Natural killer cell treated with Interleukin-12 subunit alpha and Interleukin-12 subunit beta and Interleukin-15 and Interleukin-18, amount 100 ng/mL, for 72 hours (primary cell): ENCODE data around the gene PDZK1IP1. TPM values are rescaled to one million over a fixed set of nuclear protein-coding genes. Genes with fewer than 3 reads are reported as not detected.
"Not testable (repeated sequence)": the region's sequence is repeated elsewhere in the genome, so short reads cannot be mapped to it uniquely, and the experiment has no call there.

Experiments used
- ATAC-seq, 2 donors: fragments of 150-1000 bp; cut with Tn5 transposase in 1 of 2; sonication (Bioruptor Pico), chemical (Tn5 transposase) in 1 of 2; 2 replicates each; pipeline ENCODE4 v1.10.0; 2021
- DNase-seq: peaks from one replicate; pipeline ENCODE4 v3.0.0; 2022; ENCODE audit warnings: low spot score
- H3K27ac Mint-ChIP-seq, 2 donors: 1 replicate in 1 of 2; 2 replicates in 1 of 2; pipeline ENCODE4 v1.8.0; 2022; ENCODE audit warnings: mixed read lengths in 2 of 2, mild to moderate bottlenecking in 1 of 2, moderate library complexity in 1 of 2
- H3K27me3 Mint-ChIP-seq, 2 donors: 1 replicate in 1 of 2; 2 replicates in 1 of 2; pipeline ENCODE4 v1.8.0; 2022; ENCODE audit warnings: mixed read lengths in 2 of 2
- H3K36me3 Mint-ChIP-seq: one replicate; pipeline ENCODE4 v1.8.0; 2022; ENCODE audit warnings: mixed read lengths
- H3K4me1 Mint-ChIP-seq, 2 donors: 1 replicate in 1 of 2; 2 replicates in 1 of 2; pipeline ENCODE4 v1.8.0; 2022; ENCODE audit warnings: low read depth in 2 of 2, mixed read lengths in 2 of 2, mild to moderate bottlenecking in 1 of 2
- H3K4me3 Mint-ChIP-seq: one replicate; pipeline ENCODE4 v1.8.0; 2022; ENCODE audit warnings: mixed read lengths
- H3K9me3 Mint-ChIP-seq: 2 replicates; pipeline ENCODE4 v1.8.0; 2022; ENCODE audit warnings: mixed read lengths
- total RNA-seq, 2 donors: library from RNA; stranded (reverse); gene quantifications; one replicate each; pipeline ENCODE4 v1.2.3, GENCODE V29; 2022

PDZK1IP1 gene
- total RNA-seq, 2 donors from 2014 or later: not detected

DNA sequence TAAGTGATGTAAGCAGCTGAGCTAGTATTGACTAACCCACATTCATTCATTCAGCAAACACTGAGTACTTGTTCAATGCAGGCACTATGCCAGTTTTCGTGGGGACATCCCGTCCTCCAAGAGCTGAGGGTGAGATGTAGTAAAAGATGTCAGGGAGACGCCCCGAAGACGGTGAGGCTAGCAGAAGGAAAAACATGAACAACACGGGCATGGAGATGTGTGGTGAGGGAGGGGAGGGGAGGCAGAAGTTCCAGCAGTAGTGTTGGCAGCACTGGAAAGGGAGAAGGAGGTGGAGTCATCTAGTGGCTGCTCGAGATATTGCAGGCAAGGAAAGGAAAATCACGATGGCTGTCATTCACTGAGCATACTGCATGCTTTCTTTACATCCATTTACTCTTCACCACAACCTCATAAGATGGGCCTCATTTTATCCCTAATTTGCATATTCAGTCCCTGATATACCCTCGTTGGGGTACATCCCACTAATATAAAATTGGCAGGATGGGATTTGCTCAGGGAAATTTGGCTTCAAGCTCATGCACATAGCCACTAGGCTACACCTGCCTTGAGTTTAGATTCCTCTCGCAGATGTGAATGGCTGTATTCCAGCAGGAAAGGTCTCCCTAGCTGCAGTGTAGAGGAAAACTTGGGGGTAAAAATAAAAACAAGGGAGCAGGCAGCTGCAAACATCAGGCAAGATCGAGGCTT, 14.5 kb downstream of the PDZK1IP1 start:
- Mint-ChIP-seq H3K27me3 (peaks cover 28 to 37% of the 10 kb centered on the region in 2 donors), H3K4me1 (peaks cover 13 to 16% of the 10 kb centered on the region in 2 donors), H3K4me3 (no peak overlapping the region), H3K27ac (no peak overlapping the region), H3K36me3 (no peaks in the 10 kb centered on the region), H3K9me3 (no peaks in the 10 kb centered on the region)
- peak; percentile 51 to 58 for ATAC-seq
- DNase-seq: no peak

DNA sequence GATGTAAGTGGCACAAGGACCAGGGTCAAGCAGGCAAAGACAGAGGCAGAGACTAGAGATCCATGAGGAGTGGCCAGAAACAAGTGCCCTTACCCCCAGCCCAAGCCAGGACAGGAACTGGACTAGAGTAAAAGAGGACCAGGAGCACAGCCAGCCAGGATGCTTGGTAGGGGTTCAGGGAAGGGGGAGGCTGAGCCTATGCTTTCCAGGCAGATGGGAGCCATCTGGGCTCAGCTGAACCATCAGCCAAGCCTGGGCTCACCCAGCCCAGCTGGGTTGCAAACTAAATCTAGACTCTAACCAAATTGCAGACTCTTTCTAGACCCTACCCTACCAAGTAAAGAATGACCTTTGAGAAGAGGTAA, 15.2 kb downstream of the PDZK1IP1 start:
- H3K9me3 Mint-ChIP-seq: no peaks in the 10 kb centered on the region
- ATAC-seq (no peak), DNase-seq (no peak)
- H3K36me3 Mint-ChIP-seq: no peaks in the 10 kb centered on the region
- peaks cover 24 to 30% of the 10 kb centered on the region in 2 donors for H3K27me3 Mint-ChIP-seq
- H3K4me3 Mint-ChIP-seq: no peak overlapping the region
- H3K4me1 Mint-ChIP-seq: peaks cover 12 to 14% of the 10 kb centered on the region in 2 donors
- H3K27ac Mint-ChIP-seq: no peak overlapping the region

DNA sequence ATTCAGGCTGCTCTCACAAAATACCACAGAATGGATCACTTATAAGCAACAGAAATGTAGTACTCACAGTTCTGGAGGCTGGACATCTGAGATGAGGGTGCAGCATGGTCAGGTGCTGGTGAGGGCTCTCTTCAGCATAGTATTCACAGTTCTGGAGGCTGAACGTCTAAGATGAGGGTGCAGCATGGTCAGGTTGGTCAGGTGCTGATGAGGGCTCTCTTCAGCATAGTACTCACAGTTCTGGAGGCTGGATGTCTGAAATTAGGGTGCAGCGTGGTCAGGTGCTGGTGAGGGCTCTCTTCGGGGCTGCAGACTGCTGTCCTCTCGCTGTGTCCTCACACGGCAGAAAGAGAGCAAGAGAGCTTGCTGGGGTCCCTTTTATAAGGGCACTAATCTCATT, 17.1 kb downstream of the PDZK1IP1 start:
- DNase-seq (no peak), ATAC-seq (no peak)
- Mint-ChIP-seq H3K9me3 (no peaks in the 10 kb centered on the region), H3K4me1 (peaks cover 4 to 6% of the 10 kb centered on the region in 2 donors), H3K27me3 (peaks cover 24% of the 10 kb centered on the region in 2 donors), H3K4me3 (no peak overlapping the region), H3K27ac (no peak overlapping the region), H3K36me3 (no peaks in the 10 kb centered on the region)

DNA sequence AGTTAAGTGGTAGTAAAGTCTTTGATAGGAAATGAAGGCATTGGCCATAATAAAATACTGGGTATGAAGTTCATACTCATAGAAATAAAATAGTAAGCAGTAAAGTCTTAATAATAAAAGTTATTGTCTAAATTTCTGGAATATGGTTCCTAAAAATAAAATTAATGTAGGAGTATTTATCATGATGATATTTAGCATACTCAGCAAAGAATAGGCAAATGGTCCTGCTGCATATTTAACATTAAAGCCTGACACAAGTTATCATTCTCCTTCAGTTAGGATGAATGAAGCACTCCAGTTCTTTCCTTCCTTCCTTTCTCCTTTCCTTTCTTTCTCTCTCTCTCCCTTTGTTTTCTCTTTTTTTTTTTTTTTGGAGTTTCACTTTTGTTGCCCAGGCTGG, 25.3 kb downstream of the PDZK1IP1 start:
- Mint-ChIP-seq H3K27ac (no peak overlapping the region), H3K36me3 (no peaks in the 10 kb centered on the region), H3K4me1 (no peaks in the 10 kb centered on the region), H3K9me3 (no peaks in the 10 kb centered on the region), H3K4me3 (no peak overlapping the region), H3K27me3 (peaks cover 35 to 60% of the 10 kb centered on the region in 2 donors)
- DNase-seq (no peak), ATAC-seq (no peak)

DNA sequence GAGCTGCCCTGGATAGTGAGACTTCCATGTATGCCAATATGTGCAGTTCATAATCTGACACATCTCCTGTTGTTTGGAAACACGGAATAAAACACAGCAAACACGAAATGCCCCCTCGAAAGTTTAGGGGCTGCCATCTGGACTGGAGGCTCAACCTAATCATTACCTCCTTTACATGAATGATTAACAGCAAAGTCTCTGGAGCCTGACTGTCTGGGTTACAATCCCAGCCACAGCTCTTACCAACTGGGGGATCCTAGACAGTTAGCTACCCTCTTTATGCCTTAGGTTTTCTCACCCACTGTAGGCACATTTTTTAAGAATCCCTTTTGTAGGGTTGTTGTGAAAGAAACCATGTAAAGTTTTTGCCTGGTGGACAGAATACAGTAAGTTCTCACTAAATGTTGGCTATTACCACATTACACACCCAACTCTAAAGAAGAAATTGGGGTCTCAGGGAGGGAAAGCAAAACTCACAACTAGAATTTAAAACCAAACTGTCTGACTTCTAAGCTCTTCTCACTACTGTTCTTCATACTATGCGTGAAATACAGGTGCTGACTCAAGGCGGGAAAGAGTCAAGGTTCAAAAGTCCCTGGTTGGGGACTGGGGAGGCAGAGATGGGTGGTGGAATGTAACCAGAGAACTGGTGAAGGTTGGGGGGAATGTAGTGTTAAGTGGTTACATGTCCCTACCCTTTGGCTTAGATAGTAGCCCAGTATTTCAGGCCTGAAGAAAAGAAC, 28.4 kb downstream of the PDZK1IP1 start:
- Mint-ChIP-seq H3K27ac (no peak overlapping the region), H3K36me3 (no peaks in the 10 kb centered on the region), H3K4me3 (no peak overlapping the region), H3K27me3 (peaks cover 20 to 43% of the 10 kb centered on the region in 2 donors), H3K9me3 (no peaks in the 10 kb centered on the region), H3K4me1 (no peaks in the 10 kb centered on the region)
- DNase-seq: no peak
- ATAC-seq: no peak

DNA sequence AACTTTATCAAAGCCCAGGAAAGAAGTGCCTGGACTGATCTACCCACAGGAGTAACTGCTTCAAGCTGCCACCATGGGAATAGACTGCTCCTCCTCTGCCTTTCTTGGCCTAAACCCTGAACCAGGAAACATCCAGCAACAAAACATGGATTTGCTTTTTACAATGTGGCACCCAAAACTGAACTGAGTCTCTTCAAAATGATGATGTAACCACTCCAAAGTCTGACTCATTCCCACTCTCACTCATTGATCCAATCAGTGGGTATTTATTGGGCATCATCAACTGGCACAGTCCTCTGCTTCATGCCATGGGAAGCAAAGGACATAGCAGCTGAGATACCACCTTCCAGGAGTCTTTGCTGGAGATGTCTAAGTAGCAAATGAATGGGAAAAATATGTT, 29.1 kb downstream of the PDZK1IP1 start:
- peaks cover 3% of the 10 kb centered on the region for H3K9me3 Mint-ChIP-seq
- peaks cover 23 to 50% of the 10 kb centered on the region in 2 donors for H3K27me3 Mint-ChIP-seq
- no peak for DNase-seq
- ATAC-seq: no peak
- H3K4me3 Mint-ChIP-seq: no peak overlapping the region
- no peaks in the 10 kb centered on the region for H3K36me3 Mint-ChIP-seq
- no peaks in the 10 kb centered on the region for H3K4me1 Mint-ChIP-seq
- H3K27ac Mint-ChIP-seq: no peak overlapping the region

DNA sequence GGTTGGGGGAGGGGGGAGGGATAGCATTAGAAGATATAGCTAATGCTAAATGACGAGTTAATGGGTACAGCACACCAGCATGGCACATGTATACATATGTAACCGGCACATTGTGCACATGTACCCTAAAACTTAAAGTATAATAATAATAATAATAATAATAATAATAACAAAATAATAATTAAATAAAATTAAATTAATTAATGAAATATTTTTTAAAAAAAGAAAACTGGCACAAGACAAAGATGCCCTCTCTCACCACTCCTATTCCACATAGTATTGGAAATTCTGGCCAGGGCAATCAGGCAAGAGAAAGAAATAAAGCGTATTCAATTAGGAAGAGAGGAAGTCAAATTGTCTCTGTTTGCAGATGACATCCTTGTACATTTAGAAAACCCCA, 31.9 kb downstream of the PDZK1IP1 start:
- not testable (repeated sequence) for DNase-seq, H3K9me3 Mint-ChIP-seq, H3K27ac Mint-ChIP-seq, H3K4me3 Mint-ChIP-seq, ATAC-seq, H3K4me1 Mint-ChIP-seq, H3K36me3 Mint-ChIP-seq
- peaks cover 28 to 52% of the 10 kb centered on the region in 2 donors for H3K27me3 Mint-ChIP-seq

DNA sequence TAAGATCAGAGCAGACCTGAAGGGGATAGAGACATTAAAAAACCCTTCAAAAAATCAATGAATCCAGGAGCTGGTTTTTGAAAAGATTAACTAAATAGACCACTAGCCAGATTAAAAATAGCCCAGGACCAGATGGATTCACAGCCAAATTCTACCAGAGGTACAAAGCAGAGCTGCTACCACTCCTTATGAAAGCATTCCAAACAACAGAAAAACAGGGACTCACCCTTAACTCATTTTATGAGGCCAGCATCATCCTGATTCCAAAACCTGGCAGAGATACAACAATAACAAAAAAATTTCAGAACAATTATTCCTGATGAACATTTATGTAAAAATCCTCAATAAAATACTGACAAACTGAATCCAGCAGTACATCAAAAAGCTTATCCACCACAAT, 33.4 kb downstream of the PDZK1IP1 start:
- not testable (repeated sequence) for H3K4me1 Mint-ChIP-seq, H3K36me3 Mint-ChIP-seq, H3K4me3 Mint-ChIP-seq, ATAC-seq, DNase-seq, H3K9me3 Mint-ChIP-seq, H3K27ac Mint-ChIP-seq
- H3K27me3 Mint-ChIP-seq: peaks cover 26 to 47% of the 10 kb centered on the region in 2 donors

DNA sequence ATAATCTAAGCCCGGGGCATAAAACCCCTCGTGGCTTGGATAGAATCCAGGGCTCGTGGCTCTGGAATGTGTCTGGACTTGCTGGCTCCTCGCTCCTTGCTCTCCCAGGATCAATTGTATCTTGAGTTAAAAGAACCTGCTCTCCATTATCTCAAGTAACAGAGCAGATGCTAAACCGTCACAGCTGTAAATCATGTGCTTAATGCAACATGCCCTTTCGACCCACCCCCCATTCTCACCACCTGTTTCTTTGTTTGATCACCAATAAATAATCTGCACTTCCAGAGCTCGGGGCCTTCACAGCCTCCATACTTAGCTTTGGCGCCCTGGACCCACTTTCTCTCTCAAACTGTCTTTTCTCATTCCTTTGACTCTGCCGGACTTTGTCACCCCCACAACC, 40.7 kb downstream of the PDZK1IP1 start:
- H3K4me3 Mint-ChIP-seq, H3K27ac Mint-ChIP-seq, H3K4me1 Mint-ChIP-seq, H3K36me3 Mint-ChIP-seq, DNase-seq, ATAC-seq, H3K9me3 Mint-ChIP-seq: not testable (repeated sequence)
- H3K27me3 Mint-ChIP-seq: peaks cover 30 to 34% of the 10 kb centered on the region in 2 donors

DNA sequence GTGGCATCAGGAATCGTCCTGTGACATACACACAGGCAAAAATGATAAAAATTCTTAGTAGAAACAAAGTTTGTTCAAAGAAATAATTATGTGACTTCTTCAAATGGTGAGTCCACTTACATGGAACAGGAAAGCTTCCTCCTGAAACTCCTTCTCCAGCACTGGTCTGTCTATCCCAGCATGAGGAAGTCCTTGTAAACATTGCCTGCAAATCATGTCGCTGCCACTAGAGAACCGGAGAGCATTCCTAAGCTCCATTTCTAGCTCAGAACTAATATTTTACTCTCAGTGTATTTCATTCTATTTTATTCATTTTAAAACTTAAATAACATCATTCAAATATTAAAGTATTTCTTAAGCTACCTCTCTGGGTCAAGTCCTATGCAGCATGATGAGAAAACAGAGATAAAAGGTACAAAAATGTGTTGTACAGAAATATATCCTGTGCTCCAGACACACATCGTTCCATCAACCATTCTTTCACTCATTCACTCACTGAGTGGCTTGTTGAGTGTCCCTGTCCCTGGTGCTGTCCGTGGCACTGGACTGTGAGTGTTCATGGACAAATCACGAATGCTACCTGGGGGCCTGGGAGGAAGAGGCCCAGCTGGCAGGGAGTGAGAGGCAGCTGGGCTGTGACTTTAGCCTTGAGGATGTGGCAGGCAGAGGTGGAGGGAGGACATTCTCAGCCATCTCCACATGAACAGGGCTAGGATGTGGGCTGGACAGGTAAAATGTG, 42.6 kb downstream of the PDZK1IP1 start:
- DNase-seq (no peak), ATAC-seq (no peak)
- H3K4me3 Mint-ChIP-seq: no peak overlapping the region
- H3K9me3 Mint-ChIP-seq: no peaks in the 10 kb centered on the region
- peaks cover 21 to 27% of the 10 kb centered on the region in 2 donors for H3K27me3 Mint-ChIP-seq
- no peak overlapping the region for H3K27ac Mint-ChIP-seq
- H3K4me1 Mint-ChIP-seq: no peaks in the 10 kb centered on the region
- H3K36me3 Mint-ChIP-seq: no peaks in the 10 kb centered on the region

DNA sequence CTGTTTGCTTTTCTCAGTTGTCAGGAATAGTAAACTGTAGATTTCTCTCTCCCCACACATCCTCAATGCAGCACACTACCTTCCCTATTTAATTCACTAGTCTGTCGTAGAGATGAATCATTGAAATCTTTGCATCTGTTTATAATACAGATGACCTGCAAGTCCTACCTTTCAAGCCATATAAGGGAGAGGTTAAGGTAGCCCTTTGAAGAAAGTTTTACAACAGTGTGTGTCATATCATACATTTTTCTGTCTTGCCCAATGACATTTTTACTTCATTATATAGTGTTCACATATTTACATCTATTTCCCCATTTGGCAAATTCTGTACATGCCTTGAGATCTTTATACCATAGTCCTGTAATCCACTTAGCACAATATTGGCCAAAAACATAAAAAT, 43.3 kb downstream of the PDZK1IP1 start:
- H3K27me3 Mint-ChIP-seq: peaks cover 22 to 28% of the 10 kb centered on the region in 2 donors
- not testable (repeated sequence) for H3K36me3 Mint-ChIP-seq, ATAC-seq, H3K9me3 Mint-ChIP-seq, H3K4me1 Mint-ChIP-seq, H3K4me3 Mint-ChIP-seq, DNase-seq, H3K27ac Mint-ChIP-seq

DNA sequence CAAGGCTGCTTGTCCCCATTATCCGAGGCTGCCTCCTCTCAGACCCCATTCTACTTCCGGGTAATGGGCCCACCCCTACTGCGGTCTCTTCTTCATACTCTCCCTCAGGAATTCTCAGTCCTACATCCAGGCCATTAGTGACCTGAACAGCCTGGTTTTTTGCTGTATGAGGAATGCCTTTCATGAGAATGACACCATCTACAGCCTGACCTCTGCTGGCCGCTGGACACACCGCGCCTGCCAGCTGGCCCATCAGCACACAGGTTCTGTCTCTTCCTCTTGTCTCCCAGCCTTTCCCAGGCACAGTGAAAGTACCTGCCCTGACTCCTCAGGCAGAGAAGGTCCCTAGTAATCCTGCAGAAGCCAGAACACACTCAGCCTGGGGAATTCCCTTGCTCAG, 46.2 kb downstream of the PDZK1IP1 start:
- ATAC-seq, H3K4me3 Mint-ChIP-seq: not testable (repeated sequence)
- H3K27me3 Mint-ChIP-seq: peaks cover 8 to 19% of the 10 kb centered on the region in 2 donors

DNA sequence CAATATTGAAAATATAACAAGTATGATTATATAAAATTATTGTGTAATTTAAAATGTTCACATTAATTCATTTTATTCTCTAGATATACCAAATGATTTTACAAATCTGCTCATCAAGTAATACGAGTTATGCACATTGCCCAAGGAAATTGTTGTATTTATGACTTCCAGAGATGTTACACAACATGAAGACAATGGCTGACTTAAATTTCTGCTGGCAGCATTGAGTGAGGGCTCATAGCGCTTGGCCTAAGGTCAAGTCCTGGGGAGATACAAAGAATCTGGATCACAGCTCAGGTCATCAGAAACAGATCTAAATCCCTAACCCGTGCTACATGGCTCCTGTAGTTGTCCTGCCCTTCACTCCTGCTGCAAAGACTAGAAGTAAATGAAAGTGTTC, 49.5 kb downstream of the PDZK1IP1 start:
- not testable (repeated sequence) for H3K4me3 Mint-ChIP-seq, H3K9me3 Mint-ChIP-seq, DNase-seq, H3K36me3 Mint-ChIP-seq, H3K4me1 Mint-ChIP-seq, ATAC-seq, H3K27ac Mint-ChIP-seq
- H3K27me3 Mint-ChIP-seq: peaks cover 5 to 16% of the 10 kb centered on the region in 2 donors

More for the DNA sequence above, 46.2 kb downstream of the PDZK1IP1 start:
- not testable (repeated sequence) for H3K27ac Mint-ChIP-seq, H3K36me3 Mint-ChIP-seq, DNase-seq, H3K4me1 Mint-ChIP-seq, H3K9me3 Mint-ChIP-seq
